Upper lobe of left lung (tissue), 6 donors: ENCODE data around the gene SPTLC2. TPM values are rescaled to one million over a fixed set of nuclear protein-coding genes. Genes with fewer than 3 reads are reported as not detected.

ENCODE experiments used
- ATAC-seq, 2 donors: fragments of 200-7000 bp; cut with Tn5 transposase; one replicate each; pipeline ENCODE4 v1.9.1; 2022; ENCODE audit warnings: mild to moderate bottlenecking in 2 of 2, moderate library complexity in 2 of 2; ENCODE audit not compliant: low FRiP score in 2 of 2
- DNase-seq, 2 donors: peaks; one replicate each; pipeline ENCODE4 v3.0.0-alpha.2; 2019 to 2020
- H3K27ac ChIP-seq, 4 donors: fragments of 200-600 bp; sonication (generic); one replicate each; pipeline ENCODE4 v1.5.1; 2016 to 2019
- H3K27me3 ChIP-seq, 4 donors: fragments of 200-600 bp; sonication (generic); one replicate each; pipeline ENCODE4 v1.5.1; 2017 to 2019
- H3K36me3 ChIP-seq, 4 donors: fragments of 200-600 bp; sonication (generic); one replicate each; pipeline ENCODE4 v1.5.1; 2016 to 2019
- H3K4me1 ChIP-seq, 4 donors: fragments of 200-600 bp; sonication (generic); one replicate each; pipeline ENCODE4 v1.5.1; 2018 to 2019
- H3K4me3 ChIP-seq, 4 donors: fragments of 200-600 bp; sonication (generic); one replicate each; pipeline ENCODE4 v1.5.1; 2017 to 2019; ENCODE audit warnings: mild to moderate bottlenecking in 2 of 4, moderate library complexity in 1 of 4
- H3K9me3 ChIP-seq, 4 donors: fragments of 200-600 bp; sonication (generic); one replicate each; pipeline ENCODE4 v1.5.1; 2018 to 2019
- EP300 ChIP-seq, 4 donors: sonication (generic); formaldehyde crosslinking; IDR thresholded peaks; one replicate each; pipeline ENCODE4 v1.5.1; 2017; ENCODE audit warnings: antibody characterized with exemption in 4 of 4, control low read depth in 2 of 4
- POLR2A ChIP-seq, 4 donors: fragments of 450-650 bp; IDR thresholded peaks; one replicate each; pipeline ENCODE4 v1.5.1; 2016 to 2017; ENCODE audit warnings: antibody characterized with exemption in 4 of 4, mild to moderate bottlenecking in 2 of 4
- POLR2AphosphoS5 ChIP-seq, 2 donors: sonication (generic); formaldehyde crosslinking; IDR thresholded peaks; one replicate each; pipeline ENCODE4 v1.5.1; 2017; ENCODE audit warnings: antibody characterized with exemption in 2 of 2
- WGBS, 2 donors: methylation state at CpG; one replicate each; pipeline ENCODE4 v1.1.5; 2017 to 2018; 5-methylcytosine and 5-hydroxymethylcytosine counted together
- total RNA-seq, 6 donors: library from RNA; depleted of rRNA in 4 of 6; stranded (reverse); fragments of >200 nt in 4 of 6; gene quantifications; one replicate each; pipeline versions ENCODE4 v1.1.0 to v1.2.1, GENCODE V29; 2016 to 2021
- TF ChIP-seq, protein P1 (sequence below), 6 experiments: fragments of 450-650 bp in 4 of 6; fragments of 200-600 bp in 2 of 6; sonication (generic) in 2 of 6; IDR thresholded peaks; one replicate each; pipeline ENCODE4 v1.5.1; 2016 to 2019; ENCODE audit warnings: antibody characterized with exemption in 6 of 6
- donor health status: DM: no; HTN: no; CAD: no; lungs with moderate emphysema.
- donor health status: DM: no; HTN: yes; CAD: no; lungs with severe emphysema.

Gene SPTLC2
- total RNA-seq, 6 donors from 2014 or later: 28.0 to 72.3 (median 37.7) TPM

DNA sequence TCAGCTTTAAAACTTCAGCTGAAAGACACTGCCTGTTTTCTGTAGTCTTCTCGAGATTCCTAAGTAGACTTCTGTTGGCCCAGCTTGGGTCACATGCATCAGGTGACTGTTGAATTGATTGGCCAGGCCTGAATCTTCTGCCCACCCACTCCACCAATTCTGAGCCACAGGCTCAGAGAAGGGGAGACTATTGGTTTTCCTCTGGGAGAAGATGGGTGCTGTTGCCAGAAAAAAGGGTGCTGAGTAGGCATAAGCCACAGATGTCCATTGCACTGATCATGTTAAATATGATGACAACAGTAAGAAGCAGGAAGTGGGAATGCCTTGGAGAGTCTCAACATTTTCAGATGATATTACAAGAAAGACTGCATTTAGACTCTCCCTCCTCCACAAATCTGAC is 6.8 kb upstream of the SPTLC2 start:
- Histone ChIP-seq H3K9me3 (no peaks in the 10 kb centered on the region), H3K27ac (no peak overlapping the region), H3K36me3 (no peaks in the 10 kb centered on the region), H3K4me3 (no peak overlapping the region), H3K27me3 (no peaks in the 10 kb centered on the region), H3K4me1 (peaks cover 0 to 5% (median 0%) of the 10 kb centered on the region in 4 donors)
- TF ChIP-seq POLR2A (IDR thresholded peaks at IDR 0.05) (no peak), EP300 (IDR thresholded peaks at IDR 0.05) (no peak), POLR2AphosphoS5 (IDR thresholded peaks at IDR 0.05) (no peak)
- TF ChIP-seq, protein P1, sequence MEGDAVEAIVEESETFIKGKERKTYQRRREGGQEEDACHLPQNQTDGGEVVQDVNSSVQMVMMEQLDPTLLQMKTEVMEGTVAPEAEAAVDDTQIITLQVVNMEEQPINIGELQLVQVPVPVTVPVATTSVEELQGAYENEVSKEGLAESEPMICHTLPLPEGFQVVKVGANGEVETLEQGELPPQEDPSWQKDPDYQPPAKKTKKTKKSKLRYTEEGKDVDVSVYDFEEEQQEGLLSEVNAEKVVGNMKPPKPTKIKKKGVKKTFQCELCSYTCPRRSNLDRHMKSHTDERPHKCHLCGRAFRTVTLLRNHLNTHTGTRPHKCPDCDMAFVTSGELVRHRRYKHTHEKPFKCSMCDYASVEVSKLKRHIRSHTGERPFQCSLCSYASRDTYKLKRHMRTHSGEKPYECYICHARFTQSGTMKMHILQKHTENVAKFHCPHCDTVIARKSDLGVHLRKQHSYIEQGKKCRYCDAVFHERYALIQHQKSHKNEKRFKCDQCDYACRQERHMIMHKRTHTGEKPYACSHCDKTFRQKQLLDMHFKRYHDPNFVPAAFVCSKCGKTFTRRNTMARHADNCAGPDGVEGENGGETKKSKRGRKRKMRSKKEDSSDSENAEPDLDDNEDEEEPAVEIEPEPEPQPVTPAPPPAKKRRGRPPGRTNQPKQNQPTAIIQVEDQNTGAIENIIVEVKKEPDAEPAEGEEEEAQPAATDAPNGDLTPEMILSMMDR (IDR thresholded peaks at IDR 0.05): no peak
- DNase-seq (no peak), ATAC-seq (peak in 1 of 2 donors; percentile 35)
- 88 to 92% methylated on average over 1 of the region's 1 CpG for WGBS, 2 donors

DNA sequence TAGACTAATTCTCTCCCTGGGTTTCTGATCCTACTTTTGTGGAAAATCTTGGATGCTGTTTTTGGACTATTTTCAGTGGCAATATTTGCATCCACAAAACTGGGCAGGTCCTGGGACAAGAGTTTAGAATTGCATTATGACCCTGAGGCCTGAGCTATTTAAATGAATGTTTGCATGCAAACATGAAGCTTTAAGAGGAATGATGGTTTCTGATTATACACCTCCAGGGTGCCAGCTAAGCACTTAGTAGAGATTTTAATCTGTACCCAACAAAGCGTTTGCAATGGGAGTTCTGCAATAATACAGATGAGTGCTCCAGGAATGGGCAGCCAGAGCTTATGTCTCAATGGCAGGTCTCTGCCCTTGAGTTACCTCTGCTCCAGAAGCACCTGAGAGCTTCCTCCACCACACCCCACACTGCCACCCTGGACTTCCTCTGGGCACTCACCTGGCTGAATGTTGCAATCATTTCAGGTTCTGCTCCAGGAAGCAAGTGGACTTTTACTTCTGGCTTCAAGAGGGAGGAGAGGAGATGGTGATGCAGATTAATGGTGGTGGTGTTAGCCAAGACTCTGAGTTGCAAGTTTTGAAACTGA is 6.0 kb upstream of the SPTLC2 start:
- Histone ChIP-seq H3K27ac (peak overlapping the region in 1 of 4 donors; percentile 31), H3K4me1 (peaks cover 0 to 5% (median 1%) of the 10 kb centered on the region in 4 donors), H3K27me3 (no peaks in the 10 kb centered on the region), H3K4me3 (no peak overlapping the region), H3K9me3 (no peaks in the 10 kb centered on the region), H3K36me3 (no peaks in the 10 kb centered on the region)
- TF ChIP-seq EP300 (IDR thresholded peaks at IDR 0.05) (peak in 1 of 4 donors; percentile 31), POLR2AphosphoS5 (IDR thresholded peaks at IDR 0.05) (peak in 1 of 2 donors; percentile 58), POLR2A (IDR thresholded peaks at IDR 0.05) (no peak)
- TF ChIP-seq, protein P1 (IDR thresholded peaks at IDR 0.05): no peak
- DNase-seq (peak in 1 of 2 donors; percentile 89), ATAC-seq (peak; percentile 52 to 92)
- WGBS, 2 donors: 43 to 50% methylated on average over 1 of the region's 1 CpG

DNA sequence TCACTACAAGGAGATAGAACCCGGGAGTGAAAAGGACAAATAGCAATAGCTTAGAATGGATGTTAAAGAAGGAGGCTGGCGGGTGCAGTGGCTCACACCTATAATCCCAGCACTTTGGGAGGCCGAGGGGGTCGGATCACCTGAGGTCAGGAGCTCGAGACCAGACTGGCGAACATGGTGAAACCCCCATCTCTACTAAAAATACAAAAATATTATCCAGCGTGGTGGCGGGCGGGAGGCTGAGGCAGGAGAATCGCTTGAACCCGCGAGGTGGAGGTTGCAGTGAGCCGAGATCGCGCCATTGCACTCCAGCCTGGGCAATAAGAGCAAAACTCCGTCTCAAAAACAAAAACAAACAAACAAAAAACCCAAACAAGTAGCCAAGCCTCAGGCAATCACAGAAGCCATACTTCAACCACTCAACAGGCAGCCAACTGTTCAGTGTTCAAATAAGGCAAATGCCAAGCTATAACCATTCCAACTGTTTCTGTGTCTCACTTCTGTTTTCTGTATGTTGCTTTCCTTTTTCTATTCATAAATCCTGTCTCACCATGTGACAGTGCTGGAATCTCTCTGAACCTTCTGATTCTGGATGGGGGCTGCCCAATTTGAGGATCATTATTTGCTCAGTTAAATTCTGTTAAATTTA is 3.9 kb upstream of the SPTLC2 start:
- no peak for DNase-seq
- H3K9me3 ChIP-seq: no peaks in the 10 kb centered on the region
- TF ChIP-seq, protein P1 (IDR thresholded peaks at IDR 0.05): no peak
- TF ChIP-seq POLR2A (IDR thresholded peaks at IDR 0.05): no peak
- no peak for TF ChIP-seq POLR2AphosphoS5 (IDR thresholded peaks at IDR 0.05)
- TF ChIP-seq EP300 (IDR thresholded peaks at IDR 0.05): no peak
- H3K4me1 ChIP-seq: peaks cover under 1 to 13% (median 10%) of the 10 kb centered on the region in 4 donors
- 90 to 91% methylated on average over 16 of the region's 16 CpGs for WGBS, 2 donors
- H3K27me3 ChIP-seq: no peaks in the 10 kb centered on the region
- H3K4me3 ChIP-seq: no peak overlapping the region
- ATAC-seq: no peak
- no peaks in the 10 kb centered on the region for H3K36me3 ChIP-seq
- H3K27ac ChIP-seq: no peak overlapping the region

DNA sequence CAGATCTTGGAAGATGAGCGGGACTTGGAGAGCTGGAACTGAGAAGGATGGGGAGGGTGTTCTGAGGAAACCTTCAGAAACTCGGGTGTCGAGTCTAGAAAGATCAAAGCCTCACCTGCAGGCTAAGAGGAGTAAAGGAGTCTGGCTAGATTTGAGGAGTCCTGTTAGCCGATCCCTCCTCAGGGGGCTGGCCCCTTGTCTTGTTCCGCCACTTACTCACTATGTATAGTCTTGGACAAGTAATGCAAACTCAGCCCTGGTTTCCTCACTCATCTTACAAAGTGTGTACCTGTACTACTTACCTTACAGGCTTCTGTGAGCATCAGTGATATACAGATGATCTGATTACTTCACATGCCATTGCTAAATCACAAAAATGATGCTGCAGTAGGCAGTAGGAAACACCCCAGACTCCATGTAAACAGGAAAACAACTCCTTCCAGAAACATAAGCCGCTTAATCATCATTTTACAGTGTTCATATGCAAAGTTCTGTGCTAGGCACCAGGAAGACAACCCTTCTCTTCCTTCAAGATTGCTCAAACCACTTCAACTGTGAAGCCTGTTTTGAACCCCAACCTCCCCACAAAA is 2.0 kb upstream of the SPTLC2 start:
- ATAC-seq (no peak), DNase-seq (no peak)
- TF ChIP-seq POLR2AphosphoS5 (IDR thresholded peaks at IDR 0.05) (no peak), EP300 (IDR thresholded peaks at IDR 0.05) (no peak), POLR2A (IDR thresholded peaks at IDR 0.05) (no peak)
- TF ChIP-seq, protein P1 (IDR thresholded peaks at IDR 0.05): no peak
- H3K4me3 ChIP-seq: no peak overlapping the region
- peaks cover 13 to 22% (median 18%) of the 10 kb centered on the region in 4 donors for H3K4me1 ChIP-seq
- 85 to 88% methylated on average over 6 of the region's 6 CpGs for WGBS, 2 donors
- no peaks in the 10 kb centered on the region for H3K9me3 ChIP-seq
- no peaks in the 10 kb centered on the region for H3K27me3 ChIP-seq
- no peak overlapping the region for H3K27ac ChIP-seq
- no peaks in the 10 kb centered on the region for H3K36me3 ChIP-seq
